DOHH2 (cell line): ENCODE results near the gene AATF.

Source experiments
- CTCF ChIP-seq: fragments of 200-600 bp; sonication (generic); IDR thresholded peaks from one replicate; pipeline ENCODE4 v1.5.1; 2014; ENCODE audit warnings: antibody characterized with exemption, mild to moderate bottlenecking, low read depth, low read length; ENCODE audit not compliant: poor library complexity, severe bottlenecking
- EZH2phosphoT487 ChIP-seq: fragments of 200-600 bp; sonication (generic); IDR thresholded peaks from 2 replicates; pipeline ENCODE4 v1.6.1; 2017; ENCODE audit warnings: borderline replicate concordance, mild to moderate bottlenecking, antibody characterized with exemption, low read length, moderate library complexity, mixed read lengths

DNA sequence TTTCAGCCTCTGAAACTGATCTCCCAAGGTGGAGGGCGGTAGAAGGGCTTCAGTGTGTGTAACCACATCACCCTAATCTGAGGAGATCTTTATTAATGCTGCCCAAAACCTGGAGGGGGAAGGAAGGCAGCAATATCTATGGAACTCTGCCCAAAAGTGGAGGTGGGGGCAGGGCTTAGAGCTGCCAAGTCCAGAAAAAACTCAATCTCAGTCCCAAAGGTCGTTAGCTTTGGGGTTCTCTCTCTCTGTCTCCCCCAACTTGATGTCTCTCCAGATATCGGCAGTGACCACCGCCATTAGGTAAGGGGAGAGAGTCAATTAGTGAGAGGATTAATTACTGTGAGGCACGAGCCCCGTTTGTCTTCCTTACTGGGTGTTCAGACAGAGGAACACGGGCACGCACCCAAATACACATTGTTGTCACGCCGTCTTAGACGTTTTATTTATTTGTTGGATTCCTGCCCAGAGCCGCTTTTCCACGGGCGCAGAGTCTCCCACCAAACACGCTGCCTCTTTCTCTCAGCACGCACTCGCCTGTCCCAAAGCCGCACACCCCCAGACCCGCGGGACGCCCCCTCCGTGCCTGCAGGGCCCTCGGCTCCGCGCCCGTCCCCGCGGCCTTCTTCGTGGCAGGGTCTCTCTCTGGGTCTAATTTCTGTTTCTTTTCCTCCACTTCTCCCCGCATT, 16.9 kb upstream of the AATF start:
- TF ChIP-seq CTCF (no peak), EZH2phosphoT487 (peak; percentile 93)
